ENCODE results near the gene FANCE.

GRCh38 chr6:35483490-35483889, 31.4 kb downstream of the FANCE start:
- no peak for TF ChIP-seq CTCF (optimal IDR thresholded peaks at IDR 0.05 in 1 of 3, IDR thresholded peaks at IDR 0.05 in 1 of 3, conservative IDR thresholded peaks at IDR 0.05 in 1 of 3; ENCODE audit: extremely low read depth in 1 of 3, insufficient read depth in 2 of 3, low read length in 3 of 3)
- no peak for TF ChIP-seq EZH2 (IDR thresholded peaks at IDR 0.05; ENCODE audit: low read length)
